ENCODE measurements around the gene ZNF124. TPM values are rescaled to one million over a fixed set of nuclear protein-coding genes. Genes with fewer than 3 reads are reported as not detected.
"Not testable (repeated sequence)": the region's sequence is repeated elsewhere in the genome, so short reads cannot be mapped to it uniquely, and the experiment has no call there.

The ZNF124 gene
- total RNA-seq = 10 to 100 TPM; 18.9 to 55.1 TPM
- 1 to 10 TPM; 2.1 to 3.0 TPM for polyA plus RNA-seq
- long read RNA-seq, donor 1, transcript ZNF124-201 (4 exons, 1,674 nt) = major isoform, 5 of 5 reads
- long read RNA-seq, donor 1, partial matches to known transcripts = 0 of 5 reads
- long read RNA-seq, donor 1, other reads (novel, unspliced or antisense) = 0 of 5 reads
- long read RNA-seq, donor 2, partial matches to known transcripts = 0 of 2 reads
- long read RNA-seq, donor 2, other reads (novel, unspliced or antisense) = 0 of 2 reads
- long read RNA-seq, donor 3, partial matches to known transcripts = 0 of 4 reads
- long read RNA-seq, donor 3, other reads (novel, unspliced or antisense) = 0 of 4 reads
- long read RNA-seq, donor 4, partial matches to known transcripts = 0 of 2 reads
- long read RNA-seq, donor 4, other reads (novel, unspliced or antisense) = 0 of 2 reads
- long read RNA-seq, donor 5, partial matches to known transcripts = 0 of 2 reads
- long read RNA-seq, donor 5, other reads (novel, unspliced or antisense) = 0 of 2 reads

DNA sequence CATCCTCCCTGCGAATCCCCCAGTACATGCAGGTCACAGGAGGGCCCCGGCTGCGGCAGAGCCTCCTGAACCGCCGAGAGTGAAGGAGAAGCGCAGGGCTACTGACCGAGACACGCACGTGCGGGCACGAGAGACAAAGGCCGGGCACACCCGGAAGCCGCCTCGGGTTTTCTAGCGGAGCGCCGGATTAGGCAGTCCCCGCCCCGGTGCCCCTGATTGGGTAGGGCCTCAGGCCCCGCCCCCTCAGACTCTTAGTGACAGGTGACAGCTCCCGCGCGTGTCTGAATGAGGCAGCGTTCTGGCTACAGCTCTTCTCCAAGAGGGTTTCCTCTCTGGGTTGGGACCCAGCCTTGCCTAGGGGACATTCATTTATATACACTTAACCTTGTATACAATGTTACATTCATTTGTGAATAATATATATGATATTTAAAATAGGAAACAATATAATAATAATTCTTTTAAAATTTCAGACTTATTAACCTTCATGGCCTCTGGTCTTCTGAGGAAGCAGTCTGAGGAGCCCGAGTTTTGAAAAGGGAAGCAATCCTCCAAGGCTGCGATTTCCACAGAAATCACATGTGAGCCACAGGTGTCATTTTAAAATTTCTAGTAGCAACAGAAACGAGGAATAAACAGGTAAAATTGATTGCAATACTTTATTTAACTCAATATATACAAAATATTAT, at the start of gene ZNF124:
ZNF124 (minus strand) TSS at position 146 of the 689 bp plus-strand sequence; CDS start at position 3, 143 bp downstream.
- H3K27me3 ChIP-seq (ENCODE audit: control insufficient read depth in 3 of 3, insufficient read depth in 3 of 3, low read length in 2 of 3); DNase-seq; H3K4me1 ChIP-seq (ENCODE audit: control insufficient read depth in 5 of 5, insufficient read depth in 5 of 5, low read length in 5 of 5); H3K4me3 ChIP-seq; H3K9ac ChIP-seq (ENCODE audit: insufficient read depth in 1 of 2, low read length in 2 of 2); H3K36me3 ChIP-seq (ENCODE audit: control insufficient read depth in 4 of 4, insufficient read depth in 4 of 4, low read length in 4 of 4); H3K9me3 ChIP-seq (ENCODE audit: control insufficient read depth in 4 of 4, insufficient read depth in 3 of 4, low read length in 3 of 4); H3K27ac ChIP-seq (ENCODE audit: low read depth in 1 of 2, low read length in 1 of 2): not testable (repeated sequence)
- WGBS, 2 donors = 17 to 35% methylated on average over 3 of the region's 28 CpGs
- peak; percentile 100 for ATAC-seq (ENCODE audit: insufficient read depth, low FRiP score)

DNA sequence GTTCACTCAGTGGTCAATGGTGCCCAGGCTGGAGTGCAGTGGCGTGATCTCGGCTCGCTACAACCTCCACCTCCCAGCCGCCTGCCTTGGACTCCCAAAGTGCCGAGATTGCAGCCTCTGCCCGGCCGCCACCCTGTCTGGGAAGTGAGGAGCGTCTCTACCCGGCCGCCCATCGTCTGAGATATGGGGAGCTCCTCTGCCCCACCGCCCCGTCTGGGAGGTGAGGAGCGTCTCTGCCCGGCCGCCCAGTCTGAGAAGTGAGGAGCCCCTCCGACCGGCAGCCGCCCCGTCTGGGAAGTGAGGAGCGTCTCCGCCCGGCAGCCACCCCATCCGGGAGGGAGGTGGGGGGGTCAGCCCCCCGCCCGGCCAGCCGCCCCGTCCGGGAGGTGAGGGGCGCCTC, 48.5 kb upstream of the ZNF124 start:
- H3K36me3 ChIP-seq (ENCODE audit: control insufficient read depth in 4 of 4, insufficient read depth in 4 of 4, low read length in 4 of 4); ATAC-seq (ENCODE audit: insufficient read depth, low FRiP score); H3K9ac ChIP-seq (ENCODE audit: insufficient read depth in 1 of 2, low read length in 2 of 2); H3K4me3 ChIP-seq; H3K27ac ChIP-seq (ENCODE audit: low read depth in 1 of 2, low read length in 1 of 2); H3K9me3 ChIP-seq (ENCODE audit: control insufficient read depth in 4 of 4, insufficient read depth in 3 of 4, low read length in 3 of 4); H3K4me1 ChIP-seq (ENCODE audit: control insufficient read depth in 5 of 5, insufficient read depth in 5 of 5, low read length in 5 of 5); H3K27me3 ChIP-seq (ENCODE audit: control insufficient read depth in 3 of 3, insufficient read depth in 3 of 3, low read length in 2 of 3); DNase-seq: not testable (repeated sequence)
- WGBS, 2 donors = 95 to 98% methylated on average over 21 to 24 of the region's 30 CpGs

GRCh38 chr1:247218121-247218651, 46.4 kb upstream of the ZNF124 start:
- Histone ChIP-seq H3K4me1 (ENCODE audit: control insufficient read depth in 5 of 5, insufficient read depth in 5 of 5, low read length in 5 of 5) (no peaks in the 10 kb centered on the region), H3K9ac (ENCODE audit: insufficient read depth in 1 of 2, low read length in 2 of 2) (no peak overlapping the region), H3K9me3 (ENCODE audit: control insufficient read depth in 4 of 4, insufficient read depth in 3 of 4, low read length in 3 of 4) (peaks cover 0 to 2% (median 1%) of the 10 kb centered on the region in 4 donors), H3K4me3 (no peak overlapping the region), H3K36me3 (ENCODE audit: control insufficient read depth in 4 of 4, insufficient read depth in 4 of 4, low read length in 4 of 4) (no peaks in the 10 kb centered on the region), H3K27me3 (ENCODE audit: control insufficient read depth in 3 of 3, insufficient read depth in 3 of 3, low read length in 2 of 3) (peaks cover 0 to 5% (median 0%) of the 10 kb centered on the region in 3 donors), H3K27ac (ENCODE audit: low read depth in 1 of 2, low read length in 1 of 2) (no peak overlapping the region)
- TF ChIP-seq, protein P1, sequence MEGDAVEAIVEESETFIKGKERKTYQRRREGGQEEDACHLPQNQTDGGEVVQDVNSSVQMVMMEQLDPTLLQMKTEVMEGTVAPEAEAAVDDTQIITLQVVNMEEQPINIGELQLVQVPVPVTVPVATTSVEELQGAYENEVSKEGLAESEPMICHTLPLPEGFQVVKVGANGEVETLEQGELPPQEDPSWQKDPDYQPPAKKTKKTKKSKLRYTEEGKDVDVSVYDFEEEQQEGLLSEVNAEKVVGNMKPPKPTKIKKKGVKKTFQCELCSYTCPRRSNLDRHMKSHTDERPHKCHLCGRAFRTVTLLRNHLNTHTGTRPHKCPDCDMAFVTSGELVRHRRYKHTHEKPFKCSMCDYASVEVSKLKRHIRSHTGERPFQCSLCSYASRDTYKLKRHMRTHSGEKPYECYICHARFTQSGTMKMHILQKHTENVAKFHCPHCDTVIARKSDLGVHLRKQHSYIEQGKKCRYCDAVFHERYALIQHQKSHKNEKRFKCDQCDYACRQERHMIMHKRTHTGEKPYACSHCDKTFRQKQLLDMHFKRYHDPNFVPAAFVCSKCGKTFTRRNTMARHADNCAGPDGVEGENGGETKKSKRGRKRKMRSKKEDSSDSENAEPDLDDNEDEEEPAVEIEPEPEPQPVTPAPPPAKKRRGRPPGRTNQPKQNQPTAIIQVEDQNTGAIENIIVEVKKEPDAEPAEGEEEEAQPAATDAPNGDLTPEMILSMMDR (IDR thresholded peaks at IDR 0.05; ENCODE audit: control extremely low read depth, extremely low read depth) = no peak
- DNase-seq = no peak
- ATAC-seq (ENCODE audit: insufficient read depth, low FRiP score) = no peak
- 67 to 89% methylated on average over 6 of the region's 6 CpGs for WGBS, 2 donors

GRCh38 chr1:247216261-247216660, 44.4 kb upstream of the ZNF124 start:
- Histone ChIP-seq H3K27ac (ENCODE audit: low read depth in 1 of 2, low read length in 1 of 2) (no peak overlapping the region), H3K9me3 (ENCODE audit: control insufficient read depth in 4 of 4, insufficient read depth in 3 of 4, low read length in 3 of 4) (peaks cover 0 to 2% (median 0%) of the 10 kb centered on the region in 4 donors), H3K27me3 (ENCODE audit: control insufficient read depth in 3 of 3, insufficient read depth in 3 of 3, low read length in 2 of 3) (peaks cover 0 to 5% (median 0%) of the 10 kb centered on the region in 3 donors), H3K4me1 (ENCODE audit: control insufficient read depth in 5 of 5, insufficient read depth in 5 of 5, low read length in 5 of 5) (peaks cover 0 to 3% (median 0%) of the 10 kb centered on the region in 5 donors), H3K9ac (ENCODE audit: insufficient read depth in 1 of 2, low read length in 2 of 2) (no peak overlapping the region), H3K4me3 (no peak overlapping the region), H3K36me3 (ENCODE audit: control insufficient read depth in 4 of 4, insufficient read depth in 4 of 4, low read length in 4 of 4) (no peaks in the 10 kb centered on the region)
- TF ChIP-seq, protein P1 (IDR thresholded peaks at IDR 0.05; ENCODE audit: control extremely low read depth, extremely low read depth) = no peak
- ATAC-seq (ENCODE audit: insufficient read depth, low FRiP score) (no peak), DNase-seq (no peak)
- 71 to 80% methylated on average over 3 of the region's 3 CpGs for WGBS, 2 donors

All from lung (tissue), 16 donors.